ENCODE data around the gene NDUFB10. TPM values are rescaled to one million over a fixed set of nuclear protein-coding genes. Genes with fewer than 3 reads are reported as not detected.

NDUFB10 gene
- total and polyA plus RNA-seq, 4 donors: 93.9 to 195 (median 133) TPM

GRCh38 chr16:2001035-2001434 is 41.7 kb downstream of the NDUFB10 start (continued):
- TF ChIP-seq REST (IDR thresholded peaks at IDR 0.05) (no peak), RAD21 (IDR thresholded peaks at IDR 0.05) (no peak), FOXA2 (IDR thresholded peaks at IDR 0.05) (no peak), HNF4G (IDR thresholded peaks at IDR 0.05) (no peak), NR2F2 (IDR thresholded peaks at IDR 0.05) (no peak), JUND (IDR thresholded peaks at IDR 0.05) (no peak), GABPA (IDR thresholded peaks at IDR 0.05 in 1 of 2, conservative IDR thresholded peaks at IDR 0.05 in 1 of 2) (no peak), EGR1 (IDR thresholded peaks at IDR 0.05; ENCODE audit: low read depth in 2 of 2) (no peak)
- TF ChIP-seq, protein P1, sequence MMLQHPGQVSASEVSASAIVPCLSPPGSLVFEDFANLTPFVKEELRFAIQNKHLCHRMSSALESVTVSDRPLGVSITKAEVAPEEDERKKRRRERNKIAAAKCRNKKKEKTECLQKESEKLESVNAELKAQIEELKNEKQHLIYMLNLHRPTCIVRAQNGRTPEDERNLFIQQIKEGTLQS (IDR thresholded peaks at IDR 0.05): no peak

DNA sequence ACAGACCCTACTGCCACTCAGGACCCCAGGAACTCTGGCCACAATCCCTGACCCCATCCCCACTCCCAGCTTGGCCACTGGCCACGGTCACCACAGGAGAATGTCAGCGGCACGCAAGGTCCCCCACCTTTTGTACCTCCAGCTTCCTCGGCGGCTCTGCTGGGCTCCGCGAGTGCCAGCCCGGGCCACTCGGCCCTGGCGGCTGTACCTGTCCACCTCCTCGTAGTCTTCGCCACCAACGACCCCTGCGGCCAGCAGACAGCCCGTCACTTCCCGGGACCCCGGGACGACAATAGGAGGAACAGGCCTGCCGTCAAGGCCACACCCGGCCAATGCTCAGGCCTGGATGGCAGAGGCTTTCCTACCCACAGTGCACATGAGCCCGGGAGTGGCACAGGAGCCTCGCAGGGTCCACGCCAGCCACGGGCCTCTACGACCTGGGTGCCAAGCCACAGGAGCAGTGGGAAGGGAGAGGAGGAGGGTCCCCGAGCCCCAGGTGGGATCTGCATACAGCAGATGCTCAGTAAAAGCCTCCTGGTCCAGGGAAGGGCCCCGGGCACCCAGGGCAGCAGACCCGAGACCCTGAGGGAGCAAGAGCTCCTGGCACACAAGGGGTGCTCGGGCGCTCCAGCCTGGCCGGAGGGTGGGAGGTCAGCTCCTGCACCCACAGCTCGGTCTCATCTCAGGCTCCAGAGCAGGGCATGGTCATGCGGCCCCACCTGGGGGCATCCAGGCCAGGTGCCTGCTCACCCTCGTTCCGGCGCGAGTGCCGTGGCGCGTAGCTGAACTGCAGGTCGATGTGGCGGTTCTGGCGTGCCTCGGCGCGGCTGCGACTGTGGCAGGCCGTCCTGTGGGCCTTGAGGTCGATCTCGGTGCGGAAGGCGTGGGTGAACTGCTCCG is 42.4 kb downstream of the NDUFB10 start:
- DNase-seq (ENCODE audit: low spot score): no peak
- Histone ChIP-seq H3K4me1 (ENCODE audit: control insufficient read depth in 4 of 4, insufficient read depth in 4 of 4, low read length in 3 of 4) (peaks cover 21 to 34% (median 25%) of the 10 kb centered on the region in 4 donors), H3K27ac (ENCODE audit: low read depth in 1 of 2, low read length in 2 of 2) (no peak overlapping the region), H3K27me3 (ENCODE audit: control insufficient read depth in 4 of 4, insufficient read depth in 4 of 4, low read length in 3 of 4) (no peaks in the 10 kb centered on the region), H3K4me3 (ENCODE audit: low read depth in 1 of 3, low read length in 3 of 3) (no peak overlapping the region), H3K36me3 (ENCODE audit: control insufficient read depth in 4 of 4, insufficient read depth in 3 of 4, low read depth in 1 of 4, low read length in 3 of 4) (peaks cover 24 to 65% (median 27%) of the 10 kb centered on the region in 4 donors), H3K9ac (ENCODE audit: low read depth in 1 of 2, low read length in 2 of 2) (no peak overlapping the region), H3K9me3 (ENCODE audit: control insufficient read depth in 4 of 4, low read length in 3 of 4) (no peaks in the 10 kb centered on the region)
- TF ChIP-seq TAF1 (conservative IDR thresholded peaks at IDR 0.05): no peak
- TF ChIP-seq JUND (IDR thresholded peaks at IDR 0.05): no peak
- no peak for TF ChIP-seq HNF4G (IDR thresholded peaks at IDR 0.05)
- TF ChIP-seq YY1 (IDR thresholded peaks at IDR 0.05): no peak
- TF ChIP-seq REST (IDR thresholded peaks at IDR 0.05): no peak
- TF ChIP-seq NR2F2 (IDR thresholded peaks at IDR 0.05): no peak
- no peak for TF ChIP-seq RAD21 (IDR thresholded peaks at IDR 0.05)
- TF ChIP-seq, protein P2, sequence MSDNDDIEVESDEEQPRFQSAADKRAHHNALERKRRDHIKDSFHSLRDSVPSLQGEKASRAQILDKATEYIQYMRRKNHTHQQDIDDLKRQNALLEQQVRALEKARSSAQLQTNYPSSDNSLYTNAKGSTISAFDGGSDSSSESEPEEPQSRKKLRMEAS (IDR thresholded peaks at IDR 0.05): no peak
- TF ChIP-seq FOXA1 (IDR thresholded peaks at IDR 0.05): no peak
- TF ChIP-seq HNF4A (conservative IDR thresholded peaks at IDR 0.05): no peak
- no peak for TF ChIP-seq GABPA (IDR thresholded peaks at IDR 0.05 in 1 of 2, conservative IDR thresholded peaks at IDR 0.05 in 1 of 2)
- TF ChIP-seq FOXA2 (IDR thresholded peaks at IDR 0.05): no peak
- TF ChIP-seq, protein P3, sequence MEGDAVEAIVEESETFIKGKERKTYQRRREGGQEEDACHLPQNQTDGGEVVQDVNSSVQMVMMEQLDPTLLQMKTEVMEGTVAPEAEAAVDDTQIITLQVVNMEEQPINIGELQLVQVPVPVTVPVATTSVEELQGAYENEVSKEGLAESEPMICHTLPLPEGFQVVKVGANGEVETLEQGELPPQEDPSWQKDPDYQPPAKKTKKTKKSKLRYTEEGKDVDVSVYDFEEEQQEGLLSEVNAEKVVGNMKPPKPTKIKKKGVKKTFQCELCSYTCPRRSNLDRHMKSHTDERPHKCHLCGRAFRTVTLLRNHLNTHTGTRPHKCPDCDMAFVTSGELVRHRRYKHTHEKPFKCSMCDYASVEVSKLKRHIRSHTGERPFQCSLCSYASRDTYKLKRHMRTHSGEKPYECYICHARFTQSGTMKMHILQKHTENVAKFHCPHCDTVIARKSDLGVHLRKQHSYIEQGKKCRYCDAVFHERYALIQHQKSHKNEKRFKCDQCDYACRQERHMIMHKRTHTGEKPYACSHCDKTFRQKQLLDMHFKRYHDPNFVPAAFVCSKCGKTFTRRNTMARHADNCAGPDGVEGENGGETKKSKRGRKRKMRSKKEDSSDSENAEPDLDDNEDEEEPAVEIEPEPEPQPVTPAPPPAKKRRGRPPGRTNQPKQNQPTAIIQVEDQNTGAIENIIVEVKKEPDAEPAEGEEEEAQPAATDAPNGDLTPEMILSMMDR (IDR thresholded peaks at IDR 0.05; ENCODE audit: low read depth, low read length, missing input control): no peak
- 95% methylated on average over 53 of the region's 53 CpGs for WGBS
